ENCODE results near the gene TLCD1. TPM values are rescaled to one million over a fixed set of nuclear protein-coding genes. Genes with fewer than 3 reads are reported as not detected.

TLCD1 gene
- total and polyA plus RNA-seq, 7 donors = 0.68 to 2.4 (median 1.1) TPM; not detected in 1

- Histone ChIP-seq H3K9me3 (no peaks in the 10 kb centered on the region), H3K4me3 (no peak overlapping the region), H3K27me3 (ENCODE audit: insufficient read depth in 3 of 3, low read length in 2 of 3) (no peaks in the 10 kb centered on the region), H3K4me1 (no peaks in the 10 kb centered on the region), H3K36me3 (ENCODE audit: insufficient read depth in 1 of 2, low read depth in 1 of 2) (peaks cover 20 to 99% of the 10 kb centered on the region in 2 donors), H3K27ac (no peak overlapping the region)
- intact Hi-C loops (cut with DNase I) = no loop called here
- 84 to 93% (median 90%) methylated on average over 7 to 8 of the region's 8 CpGs for WGBS, 3 donors
- DNase-seq (no peak), ATAC-seq (no peak)
- no peak for TF ChIP-seq CTCF (IDR thresholded peaks at IDR 0.05)
These were observed 25.8 kb downstream of the TLCD1 start for GRCh38 chr17:28700278-28700677.

GRCh38 chr17:28698253-28698941 is 27.6 kb downstream of the TLCD1 start:
- Histone ChIP-seq H3K36me3 (ENCODE audit: insufficient read depth in 1 of 2, low read depth in 1 of 2) (peaks cover 32 to 100% of the 10 kb centered on the region in 2 donors), H3K4me3 (no peak overlapping the region), H3K9me3 (no peaks in the 10 kb centered on the region), H3K27ac (no peak overlapping the region), H3K4me1 (no peaks in the 10 kb centered on the region), H3K27me3 (ENCODE audit: insufficient read depth in 3 of 3, low read length in 2 of 3) (no peaks in the 10 kb centered on the region)
- ATAC-seq (no peak), DNase-seq (no peak)
- TF ChIP-seq CTCF (IDR thresholded peaks at IDR 0.05) = no peak
- WGBS, 3 donors = 93 to 98% (median 94%) methylated on average over 6 of the region's 6 CpGs
- intact Hi-C loops (cut with DNase I) = no loop called here

- Histone ChIP-seq H3K4me1 (no peaks in the 10 kb centered on the region), H3K4me3 (no peak overlapping the region), H3K27me3 (ENCODE audit: insufficient read depth in 3 of 3, low read length in 2 of 3) (no peaks in the 10 kb centered on the region), H3K9me3 (no peaks in the 10 kb centered on the region), H3K27ac (no peak overlapping the region), H3K36me3 (ENCODE audit: insufficient read depth in 1 of 2, low read depth in 1 of 2) (peaks cover 34 to 100% of the 10 kb centered on the region in 2 donors)
- no peak for TF ChIP-seq CTCF (IDR thresholded peaks at IDR 0.05)
- no peak for DNase-seq
- 93 to 100% (median 95%) methylated on average over 1 of the region's 1 CpG for WGBS, 3 donors
- no peak for ATAC-seq
- intact Hi-C loops (cut with DNase I) = no loop called here
These were observed 32.2 kb downstream of the TLCD1 start for GRCh38 chr17:28693869-28694268.

DNA sequence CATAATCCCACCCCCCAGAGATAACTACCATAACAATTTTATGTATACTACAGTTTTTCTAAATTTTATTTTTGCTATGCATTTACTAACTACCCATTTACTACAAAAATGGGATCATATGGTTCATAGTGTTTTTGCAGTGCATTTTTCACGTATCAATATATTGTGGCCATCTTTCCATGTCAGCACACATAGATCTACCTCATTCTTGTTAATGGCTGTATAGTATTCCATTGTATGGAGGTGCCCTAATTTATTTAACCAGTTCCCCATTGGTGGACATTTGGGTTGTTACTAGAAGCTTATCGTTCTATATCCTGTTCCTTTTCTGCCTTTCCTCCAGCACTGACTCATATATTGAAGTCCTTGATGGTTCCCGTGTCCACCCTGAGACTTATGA is 37.0 kb downstream of the TLCD1 start:
- Histone ChIP-seq H3K9me3 (no peaks in the 10 kb centered on the region), H3K27me3 (ENCODE audit: insufficient read depth in 3 of 3, low read length in 2 of 3) (no peaks in the 10 kb centered on the region), H3K36me3 (ENCODE audit: insufficient read depth in 1 of 2, low read depth in 1 of 2) (peaks cover 32 to 100% of the 10 kb centered on the region in 2 donors), H3K27ac (no peak overlapping the region), H3K4me1 (no peaks in the 10 kb centered on the region), H3K4me3 (no peak overlapping the region)
- WGBS, 3 donors = 96 to 100% (median 97%) methylated on average over 3 of the region's 3 CpGs
- ATAC-seq = no peak
- intact Hi-C loops (cut with DNase I) = no loop called here
- DNase-seq = no peak
- no peak for TF ChIP-seq CTCF (IDR thresholded peaks at IDR 0.05)

DNA sequence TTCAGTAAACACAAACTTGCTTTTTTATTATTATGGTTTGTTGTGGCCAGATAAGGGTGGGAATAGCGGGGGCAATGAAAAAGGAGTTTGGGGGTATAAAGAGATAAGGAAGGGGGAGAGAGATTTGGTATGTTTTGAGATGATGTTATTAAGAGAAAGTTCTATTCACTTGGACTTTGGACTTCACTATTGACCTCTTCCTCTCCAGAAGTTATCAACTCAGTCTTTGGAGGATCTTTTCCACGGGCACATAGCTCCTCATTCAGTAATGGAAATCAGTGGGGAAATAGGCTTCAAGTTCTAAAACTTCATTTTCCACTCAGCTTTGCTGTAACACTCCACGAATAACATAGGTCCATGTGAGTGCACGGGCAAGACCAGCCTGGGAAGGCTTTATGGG is 37.6 kb downstream of the TLCD1 start:
- no peak overlapping the region for H3K4me3 ChIP-seq
- H3K9me3 ChIP-seq = no peaks in the 10 kb centered on the region
- no peaks in the 10 kb centered on the region for H3K4me1 ChIP-seq
- intact Hi-C loops (cut with DNase I) = no loop called here
- 96% methylated on average over 4 of the region's 4 CpGs for WGBS, 3 donors
- DNase-seq (no peak), ATAC-seq (no peak)
- H3K27me3 ChIP-seq (ENCODE audit: insufficient read depth in 3 of 3, low read length in 2 of 3) = no peaks in the 10 kb centered on the region
- no peak for TF ChIP-seq CTCF (IDR thresholded peaks at IDR 0.05)
- H3K36me3 ChIP-seq (ENCODE audit: insufficient read depth in 1 of 2, low read depth in 1 of 2) = peaks cover 28 to 100% of the 10 kb centered on the region in 2 donors
- H3K27ac ChIP-seq = no peak overlapping the region
